Panc1 (cell line): ENCODE results near the gene CTDP1.

ENCODE experiments used
- CTCF ChIP-seq: fragments of 450-650 bp; IDR thresholded peaks from 2 replicates; pipeline ENCODE4 v1.5.1; 2017; ENCODE audit warnings: mild to moderate bottlenecking
- TCF7L2 ChIP-seq: IDR thresholded peaks from 2 replicates; pipeline ENCODE4 v1.6.1; 2011; ENCODE audit warnings: mild to moderate bottlenecking, low read depth, low read length, inconsistent platforms

- TF ChIP-seq CTCF (no peak), TCF7L2 (no peak)
Observed at GRCh38 chr18:79794846-79795245, 115.2 kb downstream of the CTDP1 start.
